Cardiac muscle cell (in vitro differentiated cells and primary cell): ENCODE measurements around the gene RECQL5. TPM values are rescaled to one million over a fixed set of nuclear protein-coding genes. Genes with fewer than 3 reads are reported as not detected.
A peak's percentile ranks its signal among the peaks of the same experiment; 100 is the strongest.

ENCODE experiments used
- DNase-seq, 2 donors: peaks; one replicate each; pipeline versions ENCODE4 v3.0.0 to v3.0.0-alpha.2; 2010 to 2017; ENCODE audit warnings: low read depth in 1 of 2, low spot score in 1 of 2
- H3K27ac ChIP-seq: fragments of 200-600 bp; sonication (generic); 2 replicates; pipeline ENCODE4 v1.5.1; 2016
- H3K27me3 ChIP-seq: fragments of 200-600 bp; sonication (generic); 2 replicates; pipeline ENCODE4 v1.6.0; 2016; ENCODE audit warnings: control low read depth
- H3K36me3 ChIP-seq: fragments of 200-600 bp; sonication (generic); 2 replicates; pipeline ENCODE4 v1.5.1; 2016; ENCODE audit warnings: control low read depth
- H3K4me1 ChIP-seq: fragments of 200-600 bp; sonication (generic); 2 replicates; pipeline ENCODE4 v1.8.1; 2017; ENCODE audit warnings: low read depth, mild to moderate bottlenecking, mixed run types
- H3K4me3 ChIP-seq: fragments of 200-600 bp; sonication (generic); 2 replicates; pipeline ENCODE4 v1.5.1; 2016; ENCODE audit warnings: mild to moderate bottlenecking
- H3K9me3 ChIP-seq: fragments of 200-600 bp; sonication (generic); 2 replicates; pipeline ENCODE4 v1.5.1; 2017; ENCODE audit warnings: low read depth, mild to moderate bottlenecking, control low read depth
- polyA plus RNA-seq: library from polyadenylated mRNA; unstranded; fragments of >200 nt; fragmentation: Nextera tagmentation; extraction: Ambion mirVana; gene quantifications from 2 replicates; pipeline ENCODE4 v1.2.1, GENCODE V29; 2016
- total RNA-seq: library from RNA; depleted of rRNA; stranded (reverse); fragments of >200 nt; gene quantifications from 2 replicates; pipeline ENCODE4 v1.2.3, GENCODE V29; 2016
- TF ChIP-seq, protein P1 (sequence below): IDR thresholded peaks from 2 replicates; pipeline ENCODE4 v1.5.1; 2012; ENCODE audit warnings: low read depth, mild to moderate bottlenecking, low read length

Gene RECQL5
- total and polyA plus RNA-seq, 2 experiments from 2014 or later = 28.6 to 43.1 TPM

GRCh38 chr17:75667825-75668224 lies 871 bp upstream of the RECQL5 start:
- TF ChIP-seq, protein P1, sequence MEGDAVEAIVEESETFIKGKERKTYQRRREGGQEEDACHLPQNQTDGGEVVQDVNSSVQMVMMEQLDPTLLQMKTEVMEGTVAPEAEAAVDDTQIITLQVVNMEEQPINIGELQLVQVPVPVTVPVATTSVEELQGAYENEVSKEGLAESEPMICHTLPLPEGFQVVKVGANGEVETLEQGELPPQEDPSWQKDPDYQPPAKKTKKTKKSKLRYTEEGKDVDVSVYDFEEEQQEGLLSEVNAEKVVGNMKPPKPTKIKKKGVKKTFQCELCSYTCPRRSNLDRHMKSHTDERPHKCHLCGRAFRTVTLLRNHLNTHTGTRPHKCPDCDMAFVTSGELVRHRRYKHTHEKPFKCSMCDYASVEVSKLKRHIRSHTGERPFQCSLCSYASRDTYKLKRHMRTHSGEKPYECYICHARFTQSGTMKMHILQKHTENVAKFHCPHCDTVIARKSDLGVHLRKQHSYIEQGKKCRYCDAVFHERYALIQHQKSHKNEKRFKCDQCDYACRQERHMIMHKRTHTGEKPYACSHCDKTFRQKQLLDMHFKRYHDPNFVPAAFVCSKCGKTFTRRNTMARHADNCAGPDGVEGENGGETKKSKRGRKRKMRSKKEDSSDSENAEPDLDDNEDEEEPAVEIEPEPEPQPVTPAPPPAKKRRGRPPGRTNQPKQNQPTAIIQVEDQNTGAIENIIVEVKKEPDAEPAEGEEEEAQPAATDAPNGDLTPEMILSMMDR = no peak
- no peak for DNase-seq
- Histone ChIP-seq H3K27me3 (no peaks in the 10 kb centered on the region), H3K27ac (no peak overlapping the region), H3K4me3 (peak overlapping the region; percentile 66), H3K36me3 (peaks cover 16% of the 10 kb centered on the region), H3K9me3 (no peaks in the 10 kb centered on the region), H3K4me1 (peaks cover 7% of the 10 kb centered on the region)

DNA sequence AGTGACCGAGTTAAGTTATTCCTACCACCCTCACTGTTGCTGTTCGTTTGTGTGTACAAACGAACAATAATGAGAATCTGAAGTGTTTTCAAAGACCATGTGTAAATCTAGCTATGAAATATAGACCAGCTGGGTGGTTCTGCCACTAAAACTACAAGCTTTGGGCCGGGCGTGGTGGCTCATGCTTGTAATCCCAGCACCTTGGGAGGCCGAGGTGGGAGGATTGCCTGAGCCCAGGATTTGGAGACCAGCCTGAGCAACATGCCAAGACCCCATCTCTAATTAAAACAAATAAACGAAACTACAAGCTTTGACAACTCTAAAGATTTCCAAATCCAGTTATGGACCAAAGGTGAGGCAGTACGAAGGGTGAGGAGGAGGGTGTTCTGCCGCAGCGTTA lies 973 bp downstream of the RECQL5 start:
- peaks cover 7% of the 10 kb centered on the region for H3K4me1 ChIP-seq
- no peak overlapping the region for H3K27ac ChIP-seq
- no peaks in the 10 kb centered on the region for H3K9me3 ChIP-seq
- peak overlapping the region; percentile 66 for H3K4me3 ChIP-seq
- no peaks in the 10 kb centered on the region for H3K27me3 ChIP-seq
- H3K36me3 ChIP-seq = peaks cover 26% of the 10 kb centered on the region
- no peak for DNase-seq
- TF ChIP-seq, protein P1 = no peak

- Histone ChIP-seq H3K36me3 (peaks cover 18% of the 10 kb centered on the region), H3K27ac (no peak overlapping the region), H3K4me3 (no peak overlapping the region), H3K27me3 (no peaks in the 10 kb centered on the region), H3K9me3 (no peaks in the 10 kb centered on the region), H3K4me1 (peaks cover 7% of the 10 kb centered on the region)
- no peak for DNase-seq
- TF ChIP-seq, protein P1 = no peak
Observed at GRCh38 chr17:75664099-75664549, 2.8 kb downstream of the RECQL5 start.

DNA sequence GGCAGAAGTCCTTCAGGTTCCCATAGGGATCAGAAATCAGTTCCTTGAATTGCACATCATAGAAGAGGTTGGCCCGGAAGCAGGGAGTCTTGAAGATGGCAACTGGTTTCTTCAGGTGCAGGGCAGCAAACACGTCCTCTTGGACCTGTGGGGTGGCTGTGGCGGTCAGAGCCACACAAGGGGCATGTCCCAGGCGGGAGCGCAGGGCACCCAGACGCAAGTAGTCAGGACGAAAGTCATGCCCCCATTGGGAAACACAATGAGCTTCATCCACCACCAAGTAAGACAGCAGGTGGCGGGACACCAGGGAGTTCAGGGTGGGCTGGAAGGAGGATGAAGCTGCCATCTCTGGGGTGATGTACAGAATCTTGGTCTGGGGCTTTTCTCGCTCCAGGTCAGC lies 4.4 kb downstream of the RECQL5 start:
- no peak for DNase-seq
- Histone ChIP-seq H3K4me3 (no peak overlapping the region), H3K9me3 (no peaks in the 10 kb centered on the region), H3K27me3 (no peaks in the 10 kb centered on the region), H3K36me3 (peaks cover 21% of the 10 kb centered on the region), H3K27ac (no peak overlapping the region), H3K4me1 (peaks cover 3% of the 10 kb centered on the region)
- TF ChIP-seq, protein P1 = no peak

DNA sequence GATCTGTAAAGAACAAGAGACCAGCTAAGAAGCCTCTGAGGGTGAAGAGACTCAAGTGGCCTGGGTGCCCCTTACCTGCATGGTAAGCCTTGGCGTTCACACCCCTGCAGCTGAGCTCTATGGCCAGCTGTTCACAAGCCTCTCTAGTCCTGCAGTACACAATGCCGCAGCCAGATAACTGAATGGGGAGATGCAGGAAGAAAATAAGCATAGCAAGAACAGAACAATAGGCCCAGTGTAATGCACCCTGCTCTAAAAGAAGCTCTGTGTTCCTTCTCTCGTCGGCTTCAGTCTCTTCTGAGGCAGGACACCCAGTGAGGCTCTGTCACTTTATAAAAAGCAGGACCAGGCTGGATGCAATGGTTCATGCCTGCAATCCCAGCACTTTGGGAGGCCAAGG lies 5.4 kb downstream of the RECQL5 start:
- Histone ChIP-seq H3K4me1 (peaks cover 3% of the 10 kb centered on the region), H3K9me3 (no peaks in the 10 kb centered on the region), H3K27me3 (no peaks in the 10 kb centered on the region), H3K36me3 (peaks cover 21% of the 10 kb centered on the region), H3K27ac (no peak overlapping the region), H3K4me3 (no peak overlapping the region)
- DNase-seq = no peak
- TF ChIP-seq, protein P1 = no peak

DNA sequence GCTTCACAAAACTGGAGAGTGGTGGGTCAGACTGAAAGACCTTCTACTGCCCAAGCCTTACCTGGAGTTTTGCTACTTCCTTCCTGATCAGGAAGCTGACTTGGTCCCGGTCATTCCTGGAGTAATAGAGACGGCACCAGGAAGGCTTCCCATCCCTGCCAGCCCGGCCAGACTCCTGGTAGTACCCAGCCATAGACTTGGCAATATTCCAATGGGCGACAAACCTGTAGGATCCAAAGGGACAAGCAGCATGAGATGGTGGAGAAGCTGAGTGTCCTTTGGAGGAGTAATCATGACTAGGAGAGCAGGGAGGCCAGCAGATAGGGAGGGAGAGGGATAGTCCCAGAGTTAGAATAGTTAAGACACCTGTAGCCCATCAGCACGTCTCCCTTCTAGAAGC lies 8.7 kb downstream of the RECQL5 start:
- no peaks in the 10 kb centered on the region for H3K4me1 ChIP-seq
- no peak overlapping the region for H3K4me3 ChIP-seq
- H3K36me3 ChIP-seq = peaks cover 31% of the 10 kb centered on the region
- no peaks in the 10 kb centered on the region for H3K27me3 ChIP-seq
- H3K27ac ChIP-seq = no peak overlapping the region
- TF ChIP-seq, protein P1 = no peak
- DNase-seq = no peak
- H3K9me3 ChIP-seq = no peaks in the 10 kb centered on the region
